Measurements from ENCODE around the gene CNPY1.
A peak's percentile ranks its signal among the peaks of the same experiment; 100 is the strongest.

CNPY1 gene

DNA sequence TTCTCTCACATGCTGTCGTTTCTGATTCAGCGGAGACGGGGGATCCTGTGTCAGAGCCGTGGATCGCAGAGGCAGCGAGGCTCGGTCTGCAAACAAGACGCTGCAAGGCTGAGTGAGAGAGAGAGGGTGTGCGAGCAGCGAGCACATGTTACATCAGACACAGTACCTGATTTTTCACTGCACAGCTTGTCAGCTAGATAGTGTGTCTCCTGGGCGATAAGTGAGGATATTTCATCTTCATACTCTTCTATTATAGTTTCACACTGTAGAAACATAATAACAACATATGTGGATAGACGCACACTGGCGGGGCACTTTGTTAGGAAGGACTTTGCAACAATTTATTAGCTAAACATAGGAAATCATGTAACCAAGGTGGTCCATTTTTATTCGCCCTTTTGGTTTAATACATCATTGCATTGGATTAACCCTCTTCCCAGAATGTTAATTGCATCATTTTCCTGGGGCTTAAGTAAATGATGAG, 39.5 kb downstream of the CNPY1 start:
- Histone ChIP-seq H3K27me3 (ENCODE audit: control insufficient read depth in 2 of 2, insufficient read depth in 2 of 2, low read length in 2 of 2) (peaks cover 70 to 72% of the 10 kb centered on the region in 2 donors), H3K9me3 (ENCODE audit: control insufficient read depth in 2 of 2, low read length in 2 of 2) (peaks cover 0 to 2% of the 10 kb centered on the region in 2 donors), H3K4me3 (ENCODE audit: low read length in 2 of 2) (no peak overlapping the region), H3K4me1 (ENCODE audit: control insufficient read depth in 2 of 2, insufficient read depth in 2 of 2, low read length in 2 of 2) (peaks cover 0 to 2% of the 10 kb centered on the region in 2 donors), H3K36me3 (ENCODE audit: control insufficient read depth in 2 of 2, insufficient read depth in 2 of 2, low read length in 2 of 2) (no peaks in the 10 kb centered on the region), H3K27ac (ENCODE audit: low read depth in 2 of 2, low read length in 2 of 2) (no peak overlapping the region), H3K9ac (ENCODE audit: low read depth in 1 of 2, low read length in 2 of 2) (no peak overlapping the region)

- H3K27me3 ChIP-seq (ENCODE audit: control insufficient read depth in 2 of 2, insufficient read depth in 2 of 2, low read length in 2 of 2): peaks cover 62 to 64% of the 10 kb centered on the region in 2 donors
Observed at GRCh38 chr7:155505422-155505793, 41.0 kb downstream of the CNPY1 start.

DNA sequence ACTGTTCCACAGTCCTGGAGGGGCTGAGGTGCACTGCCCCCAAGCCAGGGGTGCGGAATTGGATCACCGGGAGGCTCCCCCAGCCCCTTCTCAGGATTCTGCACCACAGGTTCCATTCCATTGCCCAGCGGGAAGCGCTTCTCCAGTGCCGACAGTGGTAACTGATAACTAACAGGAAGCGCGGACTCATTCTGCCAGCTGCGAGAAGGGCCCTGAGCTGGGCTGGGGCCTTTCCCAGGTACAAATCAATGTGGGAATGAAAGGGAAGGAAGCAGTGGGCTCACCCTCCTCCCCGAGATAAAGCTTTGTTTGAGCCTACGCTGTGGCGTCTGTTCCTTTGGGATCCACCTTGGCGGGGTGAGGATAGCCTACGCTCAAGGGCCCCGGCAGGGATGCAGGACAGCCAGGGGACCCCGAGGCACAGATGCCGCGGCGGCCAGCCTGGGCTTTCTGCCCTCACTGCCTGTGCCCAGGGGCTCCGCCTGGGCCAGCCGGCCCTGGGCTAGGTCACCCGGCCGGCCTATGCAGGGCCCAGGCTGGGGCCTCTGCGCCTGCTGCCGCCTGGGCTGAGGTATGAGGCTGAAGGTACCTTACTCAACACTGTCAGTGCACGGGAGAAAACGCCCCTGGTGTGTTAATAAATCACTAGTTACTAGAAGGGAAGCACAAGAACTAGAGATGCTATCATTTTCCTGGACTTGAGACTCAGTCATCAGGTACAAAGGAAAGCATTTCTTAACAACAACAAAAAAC, 49.0 kb downstream of the CNPY1 start:
- no peak overlapping the region for H3K27ac ChIP-seq (ENCODE audit: low read depth in 2 of 2, low read length in 2 of 2)
- no peak overlapping the region for H3K4me3 ChIP-seq (ENCODE audit: low read length in 2 of 2)
- peaks cover 21 to 22% of the 10 kb centered on the region in 2 donors for H3K27me3 ChIP-seq (ENCODE audit: control insufficient read depth in 2 of 2, insufficient read depth in 2 of 2, low read length in 2 of 2)
- no peaks in the 10 kb centered on the region for H3K9me3 ChIP-seq (ENCODE audit: control insufficient read depth in 2 of 2, low read length in 2 of 2)
- no peak overlapping the region for H3K9ac ChIP-seq (ENCODE audit: low read depth in 1 of 2, low read length in 2 of 2)
- no peaks in the 10 kb centered on the region for H3K4me1 ChIP-seq (ENCODE audit: control insufficient read depth in 2 of 2, insufficient read depth in 2 of 2, low read length in 2 of 2)
- H3K36me3 ChIP-seq (ENCODE audit: control insufficient read depth in 2 of 2, insufficient read depth in 2 of 2, low read length in 2 of 2): no peaks in the 10 kb centered on the region

More at GRCh38 chr7:155505422-155505793, 41.0 kb downstream of the CNPY1 start:
- Histone ChIP-seq H3K27ac (ENCODE audit: low read depth in 2 of 2, low read length in 2 of 2) (no peak overlapping the region), H3K9ac (ENCODE audit: low read depth in 1 of 2, low read length in 2 of 2) (no peak overlapping the region), H3K4me3 (ENCODE audit: low read length in 2 of 2) (no peak overlapping the region), H3K9me3 (ENCODE audit: control insufficient read depth in 2 of 2, low read length in 2 of 2) (peaks cover 0 to 2% of the 10 kb centered on the region in 2 donors), H3K4me1 (ENCODE audit: control insufficient read depth in 2 of 2, insufficient read depth in 2 of 2, low read length in 2 of 2) (peaks cover 0 to 2% of the 10 kb centered on the region in 2 donors), H3K36me3 (ENCODE audit: control insufficient read depth in 2 of 2, insufficient read depth in 2 of 2, low read length in 2 of 2) (no peaks in the 10 kb centered on the region)

DNA sequence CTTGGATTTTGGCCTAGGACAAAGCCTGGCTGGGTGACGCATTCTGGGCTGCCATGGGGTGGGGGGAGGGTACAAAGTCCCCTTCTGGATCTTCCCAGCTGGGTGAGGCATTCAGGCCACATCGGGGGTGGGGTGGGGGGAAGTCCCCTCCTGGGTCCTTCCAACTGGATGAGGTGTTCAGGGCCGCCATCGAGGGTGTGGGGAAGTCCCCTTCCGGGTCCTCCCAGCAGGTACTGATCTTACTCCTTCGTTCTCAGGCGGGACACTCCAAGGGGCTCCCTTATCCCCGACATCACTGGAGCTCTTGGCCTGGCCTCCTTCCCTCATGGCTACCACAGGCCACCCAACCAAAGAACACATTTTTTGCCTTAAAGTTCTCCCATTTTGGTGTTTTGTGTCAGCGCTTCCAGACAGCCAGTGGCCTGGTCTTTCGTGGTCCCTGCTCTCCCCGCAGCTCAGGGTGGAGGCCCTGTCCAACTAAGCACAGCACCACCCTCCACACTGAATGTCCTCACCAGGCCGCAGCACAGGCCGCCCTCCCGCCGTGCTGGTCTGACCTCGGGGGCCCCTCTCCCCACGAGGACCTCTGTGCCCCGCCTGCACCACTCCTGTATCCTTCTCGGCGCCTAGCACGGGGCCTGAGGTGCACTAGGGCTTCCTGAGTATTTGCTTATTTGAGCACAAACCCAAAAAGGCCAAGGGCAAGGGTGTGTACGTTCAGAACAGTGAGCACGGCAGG, 49.9 kb downstream of the CNPY1 start:
- Histone ChIP-seq H3K4me3 (ENCODE audit: low read length in 2 of 2) (no peak overlapping the region), H3K27ac (ENCODE audit: low read depth in 2 of 2, low read length in 2 of 2) (no peak overlapping the region), H3K27me3 (ENCODE audit: control insufficient read depth in 2 of 2, insufficient read depth in 2 of 2, low read length in 2 of 2) (peaks cover 22 to 24% of the 10 kb centered on the region in 2 donors), H3K36me3 (ENCODE audit: control insufficient read depth in 2 of 2, insufficient read depth in 2 of 2, low read length in 2 of 2) (no peaks in the 10 kb centered on the region), H3K9ac (ENCODE audit: low read depth in 1 of 2, low read length in 2 of 2) (no peak overlapping the region), H3K4me1 (ENCODE audit: control insufficient read depth in 2 of 2, insufficient read depth in 2 of 2, low read length in 2 of 2) (peaks cover 0 to 1% of the 10 kb centered on the region in 2 donors), H3K9me3 (ENCODE audit: control insufficient read depth in 2 of 2, low read length in 2 of 2) (no peaks in the 10 kb centered on the region)

DNA sequence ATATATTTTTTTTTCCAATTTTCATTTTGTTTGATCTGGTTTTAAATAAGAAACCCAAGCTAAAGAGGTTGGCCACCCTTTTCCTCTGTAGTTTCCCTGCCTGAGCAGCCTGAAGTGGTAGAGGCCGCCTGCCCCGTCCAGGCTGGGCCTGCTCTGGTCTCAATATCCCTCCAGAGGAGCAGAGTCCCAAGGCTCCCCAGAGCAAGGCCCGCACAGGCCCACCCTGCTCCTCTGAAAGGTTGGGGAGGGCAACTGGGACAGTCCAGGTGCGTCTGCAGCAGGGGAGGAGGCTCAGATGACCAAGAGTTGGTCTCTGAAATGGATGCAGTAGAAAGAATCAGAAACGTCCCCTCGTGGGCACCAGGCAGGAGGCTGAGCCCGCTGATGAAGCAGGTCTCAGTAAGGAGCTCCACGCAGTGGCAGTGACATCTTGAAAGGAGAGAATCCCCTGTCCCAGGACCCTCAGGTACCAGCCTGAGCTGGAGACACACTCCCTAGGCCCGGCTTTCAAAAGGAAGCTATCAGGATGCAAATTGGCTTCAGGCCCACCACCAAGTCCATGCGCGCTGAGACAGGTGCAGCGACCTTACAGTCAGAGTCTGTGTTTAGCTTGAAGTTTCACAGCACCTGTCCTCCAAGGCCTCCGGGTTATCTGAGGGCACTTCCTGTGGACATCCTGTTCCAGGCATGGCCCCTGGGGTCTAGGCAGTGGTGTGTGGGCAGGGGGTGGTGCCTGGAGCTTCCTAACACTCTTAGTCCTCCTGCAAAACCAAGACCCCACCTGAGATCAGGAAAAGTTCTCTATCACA, 50.7 kb downstream of the CNPY1 start:
- Histone ChIP-seq H3K27me3 (ENCODE audit: control insufficient read depth in 2 of 2, insufficient read depth in 2 of 2, low read length in 2 of 2) (peaks cover 16 to 24% of the 10 kb centered on the region in 2 donors), H3K4me1 (ENCODE audit: control insufficient read depth in 2 of 2, insufficient read depth in 2 of 2, low read length in 2 of 2) (peaks cover 0 to 3% of the 10 kb centered on the region in 2 donors), H3K4me3 (ENCODE audit: low read length in 2 of 2) (no peak overlapping the region), H3K27ac (ENCODE audit: low read depth in 2 of 2, low read length in 2 of 2) (no peak overlapping the region), H3K36me3 (ENCODE audit: control insufficient read depth in 2 of 2, insufficient read depth in 2 of 2, low read length in 2 of 2) (no peaks in the 10 kb centered on the region), H3K9me3 (ENCODE audit: control insufficient read depth in 2 of 2, low read length in 2 of 2) (no peaks in the 10 kb centered on the region), H3K9ac (ENCODE audit: low read depth in 1 of 2, low read length in 2 of 2) (no peak overlapping the region)

GRCh38 chr7:155494551-155494950, 51.8 kb downstream of the CNPY1 start:
- H3K27me3 ChIP-seq (ENCODE audit: control insufficient read depth in 2 of 2, insufficient read depth in 2 of 2, low read length in 2 of 2): peaks cover 10 to 23% of the 10 kb centered on the region in 2 donors

DNA sequence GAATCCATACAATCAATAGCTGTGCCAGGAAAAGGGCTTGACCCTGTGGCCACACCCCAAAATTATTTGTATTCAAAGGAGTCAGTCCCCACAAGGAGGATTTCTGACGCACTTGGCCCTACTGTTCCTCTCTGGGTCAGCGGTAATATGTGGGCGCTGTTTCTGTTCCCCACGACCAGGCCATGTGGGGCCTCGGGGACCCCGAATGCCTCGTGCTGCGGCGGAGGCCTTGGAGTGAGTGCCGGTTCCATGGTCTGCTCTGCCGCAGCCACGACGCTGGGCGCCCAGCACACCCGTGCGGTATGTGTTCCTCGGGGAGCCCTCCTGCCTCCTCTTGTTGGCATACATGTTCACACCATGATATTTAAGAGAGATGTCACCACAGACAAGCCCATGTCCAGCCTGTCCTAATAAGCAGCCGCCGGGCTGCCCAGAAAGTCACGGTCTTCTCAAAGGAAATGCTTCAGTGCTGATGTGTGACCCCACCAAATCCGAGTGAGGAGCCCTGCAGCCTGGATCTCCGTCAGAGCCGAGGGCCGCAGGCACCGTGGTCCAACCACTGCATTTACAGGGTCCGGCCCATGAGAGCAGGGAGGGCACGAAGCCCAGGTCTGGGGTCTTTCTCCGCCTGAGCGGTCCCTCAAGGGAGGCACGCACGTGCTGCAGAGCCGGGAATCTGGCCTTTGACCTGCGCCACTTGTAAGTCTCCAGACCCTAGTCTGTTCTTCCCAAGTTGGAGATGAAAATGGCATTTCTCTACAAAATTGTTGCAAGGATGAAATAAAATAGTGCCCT, 52.4 kb downstream of the CNPY1 start:
- Histone ChIP-seq H3K9ac (ENCODE audit: low read depth in 1 of 2, low read length in 2 of 2) (no peak overlapping the region), H3K4me3 (ENCODE audit: low read length in 2 of 2) (no peak overlapping the region), H3K27me3 (ENCODE audit: control insufficient read depth in 2 of 2, insufficient read depth in 2 of 2, low read length in 2 of 2) (peaks cover 5 to 22% of the 10 kb centered on the region in 2 donors), H3K4me1 (ENCODE audit: control insufficient read depth in 2 of 2, insufficient read depth in 2 of 2, low read length in 2 of 2) (peaks cover 0 to 3% of the 10 kb centered on the region in 2 donors), H3K36me3 (ENCODE audit: control insufficient read depth in 2 of 2, insufficient read depth in 2 of 2, low read length in 2 of 2) (no peaks in the 10 kb centered on the region), H3K9me3 (ENCODE audit: control insufficient read depth in 2 of 2, low read length in 2 of 2) (no peaks in the 10 kb centered on the region), H3K27ac (ENCODE audit: low read depth in 2 of 2, low read length in 2 of 2) (no peak overlapping the region)

More at GRCh38 chr7:155494551-155494950, 51.8 kb downstream of the CNPY1 start:
- H3K9me3 ChIP-seq (ENCODE audit: control insufficient read depth in 2 of 2, low read length in 2 of 2): no peaks in the 10 kb centered on the region
- H3K9ac ChIP-seq (ENCODE audit: low read depth in 1 of 2, low read length in 2 of 2): no peak overlapping the region
- H3K4me1 ChIP-seq (ENCODE audit: control insufficient read depth in 2 of 2, insufficient read depth in 2 of 2, low read length in 2 of 2): peaks cover 0 to 3% of the 10 kb centered on the region in 2 donors
- H3K36me3 ChIP-seq (ENCODE audit: control insufficient read depth in 2 of 2, insufficient read depth in 2 of 2, low read length in 2 of 2): no peaks in the 10 kb centered on the region
- no peak overlapping the region for H3K4me3 ChIP-seq (ENCODE audit: low read length in 2 of 2)
- no peak overlapping the region for H3K27ac ChIP-seq (ENCODE audit: low read depth in 2 of 2, low read length in 2 of 2)

DNA sequence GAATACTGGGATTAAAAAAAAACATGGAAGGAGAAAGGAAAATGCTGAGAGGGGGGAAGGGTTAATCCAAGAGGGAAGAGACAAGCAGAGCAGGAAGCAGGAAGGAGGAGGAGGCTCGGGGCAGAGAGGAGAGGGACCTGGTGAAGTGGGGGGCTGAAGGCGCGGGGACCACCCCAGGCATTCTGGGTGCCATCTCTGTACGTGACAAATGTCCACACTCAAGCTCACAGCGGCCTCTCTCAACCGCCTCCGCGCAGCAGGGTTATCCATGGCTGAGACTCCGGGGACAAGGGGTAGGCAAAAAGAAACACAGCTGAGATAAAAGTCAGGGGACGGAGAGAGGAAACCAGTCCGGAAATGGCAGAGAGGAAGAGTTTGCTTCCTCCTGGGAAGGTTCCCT, 54.5 kb downstream of the CNPY1 start:
- Histone ChIP-seq H3K9me3 (ENCODE audit: control insufficient read depth in 2 of 2, low read length in 2 of 2) (no peaks in the 10 kb centered on the region), H3K9ac (ENCODE audit: low read depth in 1 of 2, low read length in 2 of 2) (no peak overlapping the region), H3K27ac (ENCODE audit: low read depth in 2 of 2, low read length in 2 of 2) (no peak overlapping the region), H3K27me3 (ENCODE audit: control insufficient read depth in 2 of 2, insufficient read depth in 2 of 2, low read length in 2 of 2) (peaks cover 0 to 17% of the 10 kb centered on the region in 2 donors), H3K4me3 (ENCODE audit: low read length in 2 of 2) (peak overlapping the region in 1 of 2 donors; percentile 14), H3K36me3 (ENCODE audit: control insufficient read depth in 2 of 2, insufficient read depth in 2 of 2, low read length in 2 of 2) (no peaks in the 10 kb centered on the region), H3K4me1 (ENCODE audit: control insufficient read depth in 2 of 2, insufficient read depth in 2 of 2, low read length in 2 of 2) (peaks cover 0 to 3% of the 10 kb centered on the region in 2 donors)

Data from mucosa of rectum (tissue), 2 donors.